Caco-2 (cell line): ENCODE data around the gene MCRIP2. TPM values are rescaled to one million over a fixed set of nuclear protein-coding genes. Genes with fewer than 3 reads are reported as not detected.

Source experiments
- BruUV-seq: library from RNA; stranded (reverse); fragments of 400-500 nt; replicated peaks from 2 replicates; lab custom pipeline; 2021; lab: Mats Ljungman, UMichigan
- CTCF ChIA-PET: fragments of 300-600 bp; sonication (Branson Sonifier 250); formaldehyde crosslinking; loops from one replicate; lab custom pipeline; 2022; ENCODE audit warnings: antibody characterized with exemption; lab: Charles Lee
- POLR2A ChIA-PET: fragments of 300-600 bp; sonication (Branson Sonifier 250); formaldehyde crosslinking; loops from one replicate; lab custom pipeline; 2022; ENCODE audit warnings: antibody characterized with exemption; lab: Charles Lee
- DNase-seq, 2 experiments: peaks; one replicate each; pipeline versions ENCODE4 v3.0.0 to v3.0.0-alpha.2; 2020 to 2022
- H3K27me3 ChIP-seq: replicated peaks from 2 replicates; pipeline ENCODE4 v1.6.0; 2011; ENCODE audit warnings: low read length; ENCODE audit not compliant: control insufficient read depth, insufficient read depth
- H3K36me3 ChIP-seq: 2 replicates; pipeline ENCODE4 v1.5.1; 2011; ENCODE audit warnings: low read length; ENCODE audit not compliant: control insufficient read depth, insufficient read depth
- H3K4me1 ChIP-seq: fragments of 250-450 bp; sonication (Bioruptor Pico); 2 replicates; pipeline ENCODE4 v1.5.1; 2020; ENCODE audit warnings: mild to moderate bottlenecking
- H3K4me3 ChIP-seq: 2 replicates; pipeline ENCODE4 v1.5.1; 2011; ENCODE audit warnings: low read depth, mild to moderate bottlenecking, control low read depth, low read length
- H3K9me3 ChIP-seq: fragments of 250-450 bp; sonication (Bioruptor Pico); 2 replicates; pipeline ENCODE4 v1.5.1; 2020; ENCODE audit warnings: mild to moderate bottlenecking, moderate library complexity
- H3K27ac Mint-ChIP-seq: one replicate; pipeline ENCODE4 v1.8.0; 2022; ENCODE audit warnings: mixed read lengths; ENCODE audit not compliant: unreplicated experiment
- H3K27me3 Mint-ChIP-seq: one replicate; pipeline ENCODE4 v1.8.0; 2022; ENCODE audit warnings: mixed read lengths; ENCODE audit not compliant: insufficient read depth, unreplicated experiment
- H3K36me3 Mint-ChIP-seq: one replicate; pipeline ENCODE4 v1.8.0; 2022; ENCODE audit warnings: mild to moderate bottlenecking, mixed read lengths; ENCODE audit not compliant: insufficient read depth, unreplicated experiment
- H3K4me1 Mint-ChIP-seq: one replicate; pipeline ENCODE4 v1.8.0; 2022; ENCODE audit warnings: low read depth, mixed read lengths; ENCODE audit not compliant: unreplicated experiment
- H3K4me3 Mint-ChIP-seq: one replicate; pipeline ENCODE4 v1.8.0; 2022; ENCODE audit warnings: mild to moderate bottlenecking, moderate library complexity, mixed read lengths; ENCODE audit not compliant: unreplicated experiment
- H3K9me3 Mint-ChIP-seq: one replicate; pipeline ENCODE4 v1.8.0; 2022; ENCODE audit warnings: mixed read lengths; ENCODE audit not compliant: unreplicated experiment
- intact Hi-C: fragments of 100-400 bp; cut with micrococcal nuclease; formaldehyde crosslinking; loops from one replicate; pipeline ENCODE4 v1.10.0; 2022; ENCODE audit not compliant: unreplicated experiment
- total RNA-seq: library from RNA; stranded (reverse); gene quantifications from 2 replicates; pipeline ENCODE4 v1.2.3, GENCODE V29; 2022
- TF ChIP-seq, protein P1 (sequence below), 2 experiments: fragments of 200-600 bp in 1 of 2; IDR thresholded peaks; 1 replicate in 1 of 2; 2 replicates in 1 of 2; pipeline versions ENCODE4 v1.5.1 to v1.8.0; 2011 to 2022; ENCODE audit warnings: antibody characterized with exemption in 1 of 2, control low read depth in 1 of 2, inconsistent platforms in 1 of 2, low read depth in 1 of 2, low read length in 1 of 2, mild to moderate bottlenecking in 1 of 2, moderate library complexity in 1 of 2; ENCODE audit not compliant: insufficient read depth in 1 of 2, severe bottlenecking in 1 of 2, unreplicated experiment in 1 of 2

Gene MCRIP2
- total RNA-seq, 1 experiment from 2014 or later, result 33.0 TPM

DNA sequence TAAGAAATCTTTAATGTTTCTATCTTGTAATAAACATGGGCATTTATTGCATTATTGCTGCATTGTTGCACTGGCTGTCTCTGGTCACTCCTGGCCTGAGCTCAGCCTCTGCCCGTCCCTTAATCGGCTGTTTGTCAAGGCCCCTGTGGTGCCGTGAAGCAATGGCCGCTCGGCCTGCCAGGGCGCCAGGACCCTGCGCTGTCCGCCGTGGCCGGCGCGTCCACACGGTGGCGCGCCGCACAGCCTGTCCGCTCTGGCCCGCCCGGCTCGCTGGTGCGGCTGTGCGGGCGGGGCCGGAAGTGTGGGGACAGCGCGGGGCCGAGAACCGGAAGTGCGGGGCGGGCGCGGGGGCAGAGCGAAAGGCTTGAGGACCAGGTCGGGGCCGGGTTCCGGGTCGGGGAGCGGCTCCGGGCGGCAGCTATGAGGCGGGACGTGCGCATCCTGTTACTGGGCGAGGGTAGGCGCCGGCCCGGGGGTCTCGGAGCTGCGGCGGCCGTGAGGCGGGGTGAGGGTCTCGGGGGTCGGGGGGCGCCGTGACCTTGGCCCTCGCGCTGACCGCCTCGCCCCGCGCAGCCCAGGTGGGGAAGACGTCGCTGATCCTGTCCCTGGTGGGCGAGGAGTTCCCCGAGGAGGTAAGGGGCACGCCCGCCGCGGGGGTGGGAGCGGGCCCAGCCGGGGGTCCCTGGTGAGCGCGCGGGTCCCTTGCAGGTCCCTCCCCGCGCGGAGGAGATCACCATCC is 26.3 kb downstream of the MCRIP2 start, which contains the start of gene RHOT2:
Gene RHOT2 (plus strand): TSS at position 353 of the 739 bp plus-strand sequence. CDS start 68 bp downstream, at position 421.
- Mint-ChIP-seq H3K9me3 (no peaks in the 10 kb centered on the region), H3K27ac (no peak within 1 kb of the TSS), H3K4me3 (peak within 1 kb of the TSS; percentile 73), H3K4me1 (no peaks in the 10 kb centered on the region), H3K27me3 (no peaks in the 10 kb centered on the region), H3K36me3 (no peaks in the 10 kb centered on the region)
- ChIA-PET CTCF (interaction anchor here (1.0 kb wide), 1 partner anchor 22 kb away, joined by 3 read pairs; no protein-coding TSS in a partner anchor), POLR2A (no interaction called here)
- intact Hi-C loops, result no loop called here
- Histone ChIP-seq H3K4me3 (peak within 1 kb of the TSS; percentile 99), H3K4me1 (no peaks in the 10 kb centered on the region; the same call in 1 of the 2 replicates), H3K36me3 (peaks cover 5% of the 10 kb centered on the region), H3K27me3 (no peaks in the 10 kb centered on the region), H3K9me3 (no peaks in the 10 kb centered on the region)
- TF ChIP-seq, protein P1, sequence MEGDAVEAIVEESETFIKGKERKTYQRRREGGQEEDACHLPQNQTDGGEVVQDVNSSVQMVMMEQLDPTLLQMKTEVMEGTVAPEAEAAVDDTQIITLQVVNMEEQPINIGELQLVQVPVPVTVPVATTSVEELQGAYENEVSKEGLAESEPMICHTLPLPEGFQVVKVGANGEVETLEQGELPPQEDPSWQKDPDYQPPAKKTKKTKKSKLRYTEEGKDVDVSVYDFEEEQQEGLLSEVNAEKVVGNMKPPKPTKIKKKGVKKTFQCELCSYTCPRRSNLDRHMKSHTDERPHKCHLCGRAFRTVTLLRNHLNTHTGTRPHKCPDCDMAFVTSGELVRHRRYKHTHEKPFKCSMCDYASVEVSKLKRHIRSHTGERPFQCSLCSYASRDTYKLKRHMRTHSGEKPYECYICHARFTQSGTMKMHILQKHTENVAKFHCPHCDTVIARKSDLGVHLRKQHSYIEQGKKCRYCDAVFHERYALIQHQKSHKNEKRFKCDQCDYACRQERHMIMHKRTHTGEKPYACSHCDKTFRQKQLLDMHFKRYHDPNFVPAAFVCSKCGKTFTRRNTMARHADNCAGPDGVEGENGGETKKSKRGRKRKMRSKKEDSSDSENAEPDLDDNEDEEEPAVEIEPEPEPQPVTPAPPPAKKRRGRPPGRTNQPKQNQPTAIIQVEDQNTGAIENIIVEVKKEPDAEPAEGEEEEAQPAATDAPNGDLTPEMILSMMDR (IDR thresholded peaks at IDR 0.05; ENCODE audit: insufficient read depth in 1 of 2, low read depth in 1 of 2, low read length in 1 of 2, severe bottlenecking in 1 of 2, unreplicated experiment in 1 of 2), result peak; percentile 41 to 69
- DNase-seq, result peak; percentile 89 to 94
- TSS peak; percentile 24 for BruUV-seq

DNA sequence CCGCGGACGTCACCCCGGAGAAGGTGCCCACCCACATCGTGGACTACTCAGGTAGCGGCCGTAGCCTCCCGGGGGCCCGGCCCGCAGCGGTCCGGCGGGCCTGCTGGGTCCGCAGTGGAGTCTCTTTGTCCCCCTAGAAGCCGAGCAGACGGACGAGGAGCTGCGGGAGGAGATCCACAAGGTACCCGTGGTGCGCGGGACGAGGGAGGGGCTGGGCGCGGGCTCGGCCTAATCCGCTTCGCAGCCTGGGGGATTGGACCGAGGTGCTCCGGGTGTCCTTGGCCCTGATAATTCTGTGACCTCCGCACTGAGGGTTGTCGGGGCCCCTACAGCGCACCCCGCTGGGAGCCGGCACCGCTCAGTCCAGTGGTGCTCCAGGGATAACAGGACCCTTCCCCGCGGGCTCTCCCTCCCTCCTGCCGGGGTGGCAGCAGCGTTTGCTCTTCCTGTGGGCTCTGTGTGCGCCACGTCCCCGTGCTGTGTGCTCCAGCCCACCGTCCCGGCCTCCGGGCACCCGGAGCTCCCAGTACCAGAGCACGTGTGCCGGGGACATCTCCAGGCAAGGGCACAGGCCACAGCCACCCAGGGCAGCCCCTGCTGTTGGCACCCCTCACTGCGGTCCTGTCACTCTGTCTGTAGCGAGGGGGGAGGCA is 27.0 kb downstream of the MCRIP2 start:
- ChIA-PET POLR2A (no interaction called here), CTCF (no interaction called here)
- Histone ChIP-seq H3K4me1 (no peaks in the 10 kb centered on the region; the same call in 1 of the 2 replicates), H3K36me3 (peaks cover 5% of the 10 kb centered on the region), H3K27me3 (no peaks in the 10 kb centered on the region), H3K9me3 (no peaks in the 10 kb centered on the region), H3K4me3 (peak overlapping the region; percentile 99)
- DNase-seq, result no peak
- intact Hi-C loops, result no loop called here
- no peaks in the 10 kb centered on the region for H3K9me3 Mint-ChIP-seq
- no peaks in the 10 kb centered on the region for H3K27me3 Mint-ChIP-seq
- no peak overlapping the region for H3K27ac Mint-ChIP-seq
- peaks cover 1% of the 10 kb centered on the region for H3K36me3 Mint-ChIP-seq
- no peaks in the 10 kb centered on the region for H3K4me1 Mint-ChIP-seq
- BruUV-seq, result no TSS peak
- peak overlapping the region; percentile 73 for H3K4me3 Mint-ChIP-seq
- TF ChIP-seq, protein P1 (IDR thresholded peaks at IDR 0.05; ENCODE audit: insufficient read depth in 1 of 2, low read depth in 1 of 2, low read length in 1 of 2, severe bottlenecking in 1 of 2, unreplicated experiment in 1 of 2), result no peak

DNA sequence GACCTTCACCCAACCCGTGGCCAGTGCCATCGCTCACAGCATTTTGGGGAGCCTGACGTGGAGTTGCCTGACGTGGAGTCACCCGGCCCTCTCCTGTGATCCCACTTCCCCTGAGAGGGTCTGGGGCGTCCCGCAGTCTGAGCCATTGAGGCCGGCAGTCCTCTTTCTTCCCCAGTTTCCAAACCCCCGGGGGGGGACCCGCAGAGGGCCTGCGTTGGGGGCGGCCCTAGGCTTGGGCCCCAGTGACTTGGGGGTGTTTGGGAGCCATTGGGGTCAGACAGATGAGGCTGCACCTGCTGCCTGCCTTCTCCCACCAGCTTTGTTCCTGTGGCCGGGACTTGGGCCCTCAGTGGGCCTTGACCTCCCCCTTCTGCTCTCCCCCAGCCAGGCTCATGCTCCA is 28.0 kb downstream of the MCRIP2 start:
- H3K4me3 ChIP-seq, result no peak overlapping the region
- Mint-ChIP-seq H3K4me3 (no peak overlapping the region), H3K36me3 (peaks cover 9% of the 10 kb centered on the region), H3K27me3 (no peaks in the 10 kb centered on the region), H3K27ac (no peak overlapping the region), H3K4me1 (no peaks in the 10 kb centered on the region), H3K9me3 (no peaks in the 10 kb centered on the region)
- intact Hi-C loops, result no loop called here
- ChIA-PET POLR2A (no interaction called here), CTCF (no interaction called here)
- no TSS peak for BruUV-seq
- H3K4me1 ChIP-seq, result no peaks in the 10 kb centered on the region; the same call in 1 of the 2 replicates
- peaks cover 5% of the 10 kb centered on the region for H3K36me3 ChIP-seq
- DNase-seq, result no peak
- no peaks in the 10 kb centered on the region for H3K27me3 ChIP-seq
- TF ChIP-seq, protein P1 (IDR thresholded peaks at IDR 0.05; ENCODE audit: insufficient read depth in 1 of 2, low read depth in 1 of 2, low read length in 1 of 2, severe bottlenecking in 1 of 2, unreplicated experiment in 1 of 2), result no peak
- no peaks in the 10 kb centered on the region for H3K9me3 ChIP-seq
